ENCODE data around the gene SPPL3. TPM values are rescaled to one million over a fixed set of nuclear protein-coding genes. Genes with fewer than 3 reads are reported as not detected.

The SPPL3 gene
- total RNA-seq, 1 donor from 2014 or later = 22.3 TPM

- Histone ChIP-seq H3K36me3 (ENCODE audit: control insufficient read depth, insufficient read depth, low read length) (peaks cover 5% of the 10 kb centered on the region), H3K4me3 (ENCODE audit: low read depth, low read length) (no peak overlapping the region), H3K27me3 (ENCODE audit: control insufficient read depth, insufficient read depth, low read length) (no peaks in the 10 kb centered on the region)
- DNase-seq (ENCODE audit: low read depth) = no peak
- TF ChIP-seq CTCF (IDR thresholded peaks at IDR 0.05; ENCODE audit: insufficient read depth, low read length, poor library complexity, severe bottlenecking) = no peak
Observed at GRCh38 chr12:120722784-120723183, 181.4 kb downstream of the SPPL3 start.

DNA sequence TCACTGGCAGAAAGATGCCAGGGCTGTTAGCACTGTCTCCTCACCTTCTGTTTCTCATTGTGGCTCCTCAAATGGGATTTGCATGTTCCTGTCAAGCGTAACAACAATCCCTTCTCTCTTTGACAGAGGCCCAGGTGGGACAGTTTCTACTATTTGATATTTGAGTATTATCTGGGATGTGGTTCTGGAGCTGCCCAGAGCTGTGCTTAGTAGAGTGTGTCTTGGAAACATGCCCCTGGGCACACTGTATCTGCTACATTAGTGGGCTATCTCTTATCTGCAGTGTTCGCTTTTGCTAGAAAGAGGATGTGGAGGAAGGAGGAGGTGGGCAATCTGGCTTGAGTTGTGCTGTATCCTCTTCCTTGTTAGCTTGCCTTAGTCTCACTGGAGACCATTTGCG lies 182.3 kb downstream of the SPPL3 start:
- H3K36me3 ChIP-seq (ENCODE audit: control insufficient read depth, insufficient read depth, low read length) = peaks cover 5% of the 10 kb centered on the region
- TF ChIP-seq CTCF (IDR thresholded peaks at IDR 0.05; ENCODE audit: insufficient read depth, low read length, poor library complexity, severe bottlenecking) = no peak
- no peak for DNase-seq (ENCODE audit: low read depth)

DNA sequence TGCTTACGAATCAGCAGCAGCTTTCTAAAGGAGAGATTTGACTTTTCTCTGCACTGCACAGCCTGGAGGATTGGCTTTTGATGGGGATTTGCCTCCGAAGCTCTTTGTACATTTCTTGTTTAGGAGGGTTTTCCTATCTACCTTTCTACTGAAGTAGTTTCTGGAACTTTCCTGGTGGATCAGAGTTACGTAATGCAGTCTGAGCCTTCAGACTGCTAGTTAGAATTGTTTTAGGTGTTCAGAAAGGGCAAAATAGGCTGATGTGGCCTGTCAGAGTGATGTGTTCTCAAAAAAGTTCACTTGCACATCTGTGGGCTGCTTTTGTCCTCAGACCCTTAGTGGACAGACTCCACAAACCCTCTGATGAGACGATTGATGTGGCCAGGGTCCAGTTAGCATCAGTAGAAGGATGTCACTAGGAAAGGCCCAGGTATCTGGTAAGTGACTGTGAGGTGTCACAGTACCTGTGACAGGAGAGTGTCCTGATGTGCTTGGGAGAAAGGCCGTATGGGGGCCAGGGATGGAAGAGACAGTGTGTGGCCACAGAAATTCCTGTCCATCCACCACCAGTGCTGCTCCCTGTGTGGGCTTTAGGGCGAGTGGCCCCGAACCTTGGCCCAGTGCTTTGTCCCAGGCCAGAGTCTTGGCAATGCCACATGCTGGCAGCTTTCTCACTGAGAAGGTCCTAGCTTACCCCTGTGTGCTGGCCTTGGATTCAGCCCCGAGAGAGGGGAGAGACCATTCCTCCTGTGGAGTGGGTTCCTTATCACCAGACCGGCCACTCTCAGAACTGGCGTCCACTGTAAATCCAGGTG lies 183.0 kb downstream of the SPPL3 start:
- no peak for DNase-seq (ENCODE audit: low read depth)
- H3K36me3 ChIP-seq (ENCODE audit: control insufficient read depth, insufficient read depth, low read length) = peaks cover 5% of the 10 kb centered on the region
- no peak for TF ChIP-seq CTCF (IDR thresholded peaks at IDR 0.05; ENCODE audit: insufficient read depth, low read length, poor library complexity, severe bottlenecking)
- H3K27me3 ChIP-seq (ENCODE audit: control insufficient read depth, insufficient read depth, low read length) = no peaks in the 10 kb centered on the region
- H3K4me3 ChIP-seq (ENCODE audit: low read depth, low read length) = no peak overlapping the region

More for the DNA sequence above, 182.3 kb downstream of the SPPL3 start:
- no peak overlapping the region for H3K4me3 ChIP-seq (ENCODE audit: low read depth, low read length)
- no peaks in the 10 kb centered on the region for H3K27me3 ChIP-seq (ENCODE audit: control insufficient read depth, insufficient read depth, low read length)

GRCh38 chr12:120720234-120720986 lies 183.7 kb downstream of the SPPL3 start:
- H3K36me3 ChIP-seq (ENCODE audit: control insufficient read depth, insufficient read depth, low read length) = peaks cover 7% of the 10 kb centered on the region
- no peaks in the 10 kb centered on the region for H3K27me3 ChIP-seq (ENCODE audit: control insufficient read depth, insufficient read depth, low read length)
- no peak for TF ChIP-seq CTCF (IDR thresholded peaks at IDR 0.05; ENCODE audit: insufficient read depth, low read length, poor library complexity, severe bottlenecking)
- no peak overlapping the region for H3K4me3 ChIP-seq (ENCODE audit: low read depth, low read length)
- DNase-seq (ENCODE audit: low read depth) = no peak

DNA sequence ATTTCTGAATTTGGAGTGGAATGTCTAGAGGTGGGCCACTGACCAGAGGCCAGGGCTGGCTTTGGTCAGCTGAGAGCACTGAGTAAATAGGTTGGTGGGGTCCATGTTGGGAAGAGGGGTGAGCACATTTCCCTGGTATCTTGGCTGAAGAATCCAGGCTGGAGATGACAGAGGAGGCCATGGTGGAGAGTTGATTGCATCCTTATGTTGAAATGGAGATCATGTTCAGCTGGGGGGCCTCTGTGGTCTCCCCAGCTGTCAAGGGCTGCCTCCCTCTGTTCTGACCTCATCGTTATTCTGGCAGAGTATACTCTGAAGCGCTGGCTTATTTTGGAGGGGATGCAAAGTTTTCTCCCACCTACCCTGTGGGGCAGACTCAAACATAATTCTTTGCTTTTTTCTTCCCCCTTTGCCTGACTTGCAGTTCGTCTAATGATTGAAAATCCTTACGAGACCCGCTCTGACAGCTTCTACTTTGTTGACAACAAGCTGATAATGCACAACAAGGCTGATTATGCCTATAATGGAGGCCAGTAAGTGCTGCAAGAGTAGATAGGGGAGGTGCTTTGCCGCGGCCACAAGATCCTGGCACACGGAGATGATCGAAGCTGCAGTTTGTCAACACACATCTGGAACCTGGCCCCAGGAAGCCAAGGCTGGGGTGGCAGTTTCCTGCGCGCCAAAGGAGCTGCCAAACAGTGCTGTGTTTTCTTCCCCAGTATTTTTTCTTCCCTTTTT lies 184.5 kb downstream of the SPPL3 start:
- Histone ChIP-seq H3K36me3 (ENCODE audit: control insufficient read depth, insufficient read depth, low read length) (peaks cover 8% of the 10 kb centered on the region), H3K27me3 (ENCODE audit: control insufficient read depth, insufficient read depth, low read length) (no peaks in the 10 kb centered on the region), H3K4me3 (ENCODE audit: low read depth, low read length) (no peak overlapping the region)
- DNase-seq (ENCODE audit: low read depth) = no peak
- TF ChIP-seq CTCF (IDR thresholded peaks at IDR 0.05; ENCODE audit: insufficient read depth, low read length, poor library complexity, severe bottlenecking) = no peak

All from kidney epithelial cell (primary cell).